Endothelial cell (in vitro differentiated cells): ENCODE data around the gene CSNK1D. TPM values are rescaled to one million over a fixed set of nuclear protein-coding genes. Genes with fewer than 3 reads are reported as not detected.
A peak's percentile ranks its signal among the peaks of the same experiment; 100 is the strongest.

Experiments
- DNase-seq: peaks from one replicate; pipeline ENCODE4 v3.0.0; 2021; ENCODE audit warnings: low spot score
- H3K27ac Mint-ChIP-seq: one replicate; pipeline ENCODE4 v1.8.0; 2021; ENCODE audit warnings: mixed read lengths, inconsistent platforms; ENCODE audit not compliant: unreplicated experiment
- H3K27me3 Mint-ChIP-seq: one replicate; pipeline ENCODE4 v1.8.0; 2021; ENCODE audit warnings: mild to moderate bottlenecking, moderate library complexity, mixed read lengths, inconsistent platforms; ENCODE audit not compliant: unreplicated experiment
- H3K36me3 Mint-ChIP-seq: one replicate; pipeline ENCODE4 v1.8.0; 2021; ENCODE audit warnings: mild to moderate bottlenecking, low read depth, mixed read lengths, inconsistent platforms; ENCODE audit not compliant: unreplicated experiment
- H3K4me1 Mint-ChIP-seq: one replicate; pipeline ENCODE4 v1.8.0; 2021; ENCODE audit warnings: mild to moderate bottlenecking, mixed read lengths, inconsistent platforms; ENCODE audit not compliant: unreplicated experiment
- H3K4me3 Mint-ChIP-seq: one replicate; pipeline ENCODE4 v1.8.0; 2021; ENCODE audit warnings: mild to moderate bottlenecking, mixed read lengths, inconsistent platforms; ENCODE audit not compliant: unreplicated experiment
- H3K9me3 Mint-ChIP-seq: one replicate; pipeline ENCODE4 v1.8.0; 2021; ENCODE audit warnings: mixed read lengths, inconsistent platforms; ENCODE audit not compliant: unreplicated experiment
- CTCF ChIP-seq: fragments of 200-600 bp; sonication (generic); IDR thresholded peaks from one replicate; pipeline ENCODE4 v1.5.0; 2021; ENCODE audit warnings: antibody characterized with exemption; ENCODE audit not compliant: unreplicated experiment
- total RNA-seq: library from RNA; stranded (reverse); fragmentation: NEBNext Ultra II Directional; extraction: Animal tissue kit (Norgen Biotek cat#: 25700); gene quantifications from one replicate; pipeline ENCODE4 v1.2.1, GENCODE V29; 2021; ENCODE audit not compliant: unreplicated experiment

The CSNK1D gene
- total RNA-seq, 1 donor from 2014 or later, result 149 TPM

DNA sequence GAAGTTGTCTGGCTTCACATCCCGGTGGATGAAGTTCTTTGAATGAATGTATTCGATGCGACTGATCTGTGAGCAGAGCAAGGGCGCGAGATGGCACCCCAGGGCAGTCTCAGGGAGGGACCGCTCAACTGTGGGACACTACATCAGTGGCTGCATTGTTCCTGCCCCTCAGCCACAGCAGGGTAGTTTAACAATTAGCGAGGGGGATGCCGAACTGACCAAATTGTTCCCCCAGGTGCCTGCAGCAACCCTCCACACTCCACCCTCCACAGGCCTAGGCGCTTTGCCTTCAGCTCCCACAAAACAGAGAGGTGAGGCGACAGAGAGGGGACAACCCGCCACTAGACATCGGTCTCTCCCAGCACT lies 20.3 kb downstream of the CSNK1D start:
- no peak for DNase-seq
- Mint-ChIP-seq H3K27ac (peak overlapping the region; percentile 13), H3K4me1 (peaks cover 6% of the 10 kb centered on the region), H3K9me3 (no peaks in the 10 kb centered on the region), H3K4me3 (peak overlapping the region; percentile 74), H3K36me3 (peaks cover 54% of the 10 kb centered on the region), H3K27me3 (peaks cover 7% of the 10 kb centered on the region)
- TF ChIP-seq CTCF, result no peak

DNA sequence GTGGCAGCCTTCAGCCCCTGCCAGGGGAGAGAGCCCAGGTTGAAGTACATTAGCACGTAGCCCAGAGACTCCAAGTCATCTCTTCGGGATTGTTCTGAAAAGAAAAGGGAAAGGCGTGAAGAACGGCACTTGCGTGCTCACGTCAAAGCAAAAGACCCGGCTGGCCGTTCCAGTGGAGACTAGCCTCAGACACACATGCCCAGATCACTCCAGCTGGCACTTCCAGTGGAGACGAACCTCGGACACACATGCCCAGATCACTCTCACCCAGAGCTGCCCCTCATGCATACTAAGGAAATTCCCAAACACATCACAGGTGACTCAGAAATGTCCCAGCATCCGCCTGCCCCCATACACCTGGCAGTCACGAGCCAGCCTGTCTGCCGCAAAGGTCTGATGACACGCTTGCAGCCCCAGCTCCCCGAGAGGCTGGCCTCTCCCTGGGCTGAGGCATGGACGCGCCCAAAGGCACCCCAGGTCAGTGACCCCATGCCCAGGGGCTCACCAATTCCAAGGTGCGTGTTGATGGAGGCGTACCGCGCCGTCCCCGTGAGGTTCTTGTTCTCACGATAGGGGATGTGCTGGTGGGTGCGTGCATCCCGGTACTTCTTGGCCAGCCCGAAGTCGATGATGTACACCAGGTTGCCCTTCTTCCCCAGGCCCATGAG lies 20.9 kb downstream of the CSNK1D start:
- no peaks in the 10 kb centered on the region for H3K9me3 Mint-ChIP-seq
- peak overlapping the region; percentile 13 for H3K27ac Mint-ChIP-seq
- DNase-seq, result no peak
- peaks cover 11% of the 10 kb centered on the region for H3K4me1 Mint-ChIP-seq
- H3K36me3 Mint-ChIP-seq, result peaks cover 58% of the 10 kb centered on the region
- H3K27me3 Mint-ChIP-seq, result peaks cover 7% of the 10 kb centered on the region
- H3K4me3 Mint-ChIP-seq, result peak overlapping the region; percentile 77
- TF ChIP-seq CTCF, result no peak

- no peak overlapping the region for H3K27ac Mint-ChIP-seq
- peaks cover 23% of the 10 kb centered on the region for H3K4me1 Mint-ChIP-seq
- H3K9me3 Mint-ChIP-seq, result no peaks in the 10 kb centered on the region
- peaks cover 54% of the 10 kb centered on the region for H3K36me3 Mint-ChIP-seq
- no peak for TF ChIP-seq CTCF
- DNase-seq, result no peak
- H3K27me3 Mint-ChIP-seq, result peaks cover 10% of the 10 kb centered on the region
- peak overlapping the region; percentile 82 for H3K4me3 Mint-ChIP-seq
These were observed 22.5 kb downstream of the CSNK1D start for GRCh38 chr17:82250868-82251500.

DNA sequence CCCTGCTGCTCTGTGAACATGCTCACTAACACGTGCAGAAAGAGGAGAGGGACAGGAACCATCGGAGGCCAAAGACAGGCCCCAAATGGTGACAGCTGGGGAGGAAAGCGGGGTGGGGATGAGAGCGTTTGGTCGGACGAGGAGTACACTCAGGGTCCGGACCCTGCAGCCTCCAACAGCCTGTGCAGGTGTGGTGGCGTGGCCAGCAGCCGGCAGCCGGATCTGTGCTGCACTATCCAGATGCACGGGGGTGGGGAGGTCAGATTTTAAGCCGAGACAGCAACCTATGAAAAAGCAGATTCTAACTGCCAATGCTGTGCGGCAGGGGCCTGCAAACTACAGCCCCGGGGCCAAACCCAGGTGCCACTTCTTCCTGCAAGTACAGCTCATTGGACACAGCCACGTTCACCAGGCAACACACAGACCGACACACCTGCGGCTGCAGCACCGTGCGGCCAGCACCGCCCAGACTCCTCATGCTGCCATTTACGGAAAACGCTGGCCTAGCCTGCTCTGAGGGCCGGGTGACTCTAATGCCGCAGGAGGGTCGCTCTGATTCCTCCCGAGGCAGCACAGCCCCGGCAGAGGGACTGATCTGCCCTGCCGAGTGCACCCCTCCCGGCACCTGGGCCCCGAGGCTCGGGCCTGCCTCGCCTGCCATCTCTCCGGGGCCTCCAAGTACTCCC lies 23.5 kb downstream of the CSNK1D start:
- no peak for TF ChIP-seq CTCF
- Mint-ChIP-seq H3K36me3 (peaks cover 54% of the 10 kb centered on the region), H3K27me3 (peaks cover 14% of the 10 kb centered on the region), H3K9me3 (no peaks in the 10 kb centered on the region), H3K4me1 (peaks cover 24% of the 10 kb centered on the region), H3K27ac (no peak overlapping the region), H3K4me3 (no peak overlapping the region)
- DNase-seq, result no peak
